8988T (cell line): ENCODE data around the gene TUBB6.

Source experiments
- DNase-seq: peaks from one replicate; pipeline ENCODE4 v3.0.0; 2011

TUBB6 gene

GRCh38 chr18:12307701-12308385 is at the start of gene TUBB6:
Gene TUBB6 (plus strand): TSS chr18:12308241. CDS start chr18:12308293, 52 bp downstream.
- peak; percentile 80 for DNase-seq

GRCh38 chr18:12258719-12259705 is 49.0 kb upstream of the TUBB6 start:
- DNase-seq, result no peak

- no peak for DNase-seq
Measured at GRCh38 chr18:12262748-12263147, 45.3 kb upstream of the TUBB6 start.

GRCh38 chr18:12264864-12265263 is 43.2 kb upstream of the TUBB6 start:
- DNase-seq, result no peak

GRCh38 chr18:12271376-12272235 is 36.4 kb upstream of the TUBB6 start:
- DNase-seq, result peak; percentile 88

- no peak for DNase-seq
Measured at GRCh38 chr18:12274793-12275192, 33.2 kb upstream of the TUBB6 start.

- DNase-seq, result no peak
Measured at GRCh38 chr18:12276736-12277554, 31.1 kb upstream of the TUBB6 start.

GRCh38 chr18:12278215-12278671 is 29.8 kb upstream of the TUBB6 start:
- peak; percentile 68 for DNase-seq

GRCh38 chr18:12278741-12279682 is 29.0 kb upstream of the TUBB6 start:
- DNase-seq, result peak; percentile 80

GRCh38 chr18:12279781-12280531 is 28.1 kb upstream of the TUBB6 start:
- DNase-seq, result no peak

- no peak for DNase-seq
Measured at GRCh38 chr18:12281861-12282260, 26.2 kb upstream of the TUBB6 start.

- DNase-seq, result no peak
Measured at GRCh38 chr18:12282442-12283039, 25.5 kb upstream of the TUBB6 start.

- DNase-seq, result peak; percentile 78
Measured at GRCh38 chr18:12283256-12283655, 24.8 kb upstream of the TUBB6 start.

GRCh38 chr18:12283666-12284065 is 24.4 kb upstream of the TUBB6 start:
- no peak for DNase-seq

GRCh38 chr18:12287131-12287681 is 20.8 kb upstream of the TUBB6 start:
- no peak for DNase-seq

- DNase-seq, result peak; percentile 67
Measured at GRCh38 chr18:12287684-12288402, 20.2 kb upstream of the TUBB6 start.

GRCh38 chr18:12288403-12288755 is 19.7 kb upstream of the TUBB6 start:
- DNase-seq, result no peak

- DNase-seq, result no peak
Measured at GRCh38 chr18:12290086-12290485, 18.0 kb upstream of the TUBB6 start.

- DNase-seq, result no peak
Measured at GRCh38 chr18:12291161-12291560, 16.9 kb upstream of the TUBB6 start.
